Vagina (tissue), 2 donors: ENCODE data around the gene ATP5F1A.
"Not testable (repeated sequence)": the region's sequence is repeated elsewhere in the genome, so short reads cannot be mapped to it uniquely, and the experiment has no call there.

Source experiments
- POLR2A ChIP-seq, 2 donors: fragments of 450-650 bp; IDR thresholded peaks; one replicate each; pipeline ENCODE4 v1.6.1; 2017; ENCODE audit warnings: antibody characterized with exemption in 2 of 2, mild to moderate bottlenecking in 2 of 2, moderate library complexity in 2 of 2
- POLR2AphosphoS5 ChIP-seq, 2 donors: sonication (generic); formaldehyde crosslinking; IDR thresholded peaks; one replicate each; pipeline ENCODE4 v1.9.0; 2017; ENCODE audit warnings: antibody characterized with exemption in 2 of 2, mild to moderate bottlenecking in 2 of 2, low read depth in 1 of 2; ENCODE audit not compliant: insufficient read depth in 1 of 2
- TF ChIP-seq, protein P1 (sequence below), 3 experiments: fragments of 450-650 bp in 2 of 3; fragments of 200-600 bp in 1 of 3; sonication (generic) in 1 of 3; IDR thresholded peaks; one replicate each; pipeline ENCODE4 v1.5.1; 2017 to 2019; ENCODE audit warnings: antibody characterized with exemption in 3 of 3, mild to moderate bottlenecking in 2 of 3, moderate library complexity in 2 of 3

DNA sequence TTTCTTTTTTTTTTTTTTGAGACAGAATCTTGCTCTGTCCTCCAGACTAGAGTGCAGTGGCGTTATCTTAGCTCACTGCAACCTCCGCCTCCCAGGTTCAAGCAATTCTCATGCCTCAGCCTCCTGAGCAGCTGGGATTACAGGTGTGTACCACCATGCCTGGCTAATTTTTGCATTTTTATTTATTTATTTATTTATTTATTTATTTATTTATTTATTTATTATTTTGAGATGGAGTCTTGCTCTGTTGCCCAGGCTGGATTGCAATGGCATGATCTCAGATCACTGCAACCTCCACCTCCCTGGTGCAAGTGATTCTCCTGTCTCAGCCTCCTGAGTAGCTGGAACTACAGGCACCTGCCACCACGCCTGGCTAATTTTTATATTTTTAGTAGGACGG lies 28.5 kb upstream of the ATP5F1A start:
- TF ChIP-seq POLR2A (IDR thresholded peaks at IDR 0.05); POLR2AphosphoS5 (IDR thresholded peaks at IDR 0.05; ENCODE audit: insufficient read depth in 1 of 2, low read depth in 1 of 2): not testable (repeated sequence)
- TF ChIP-seq, protein P1, sequence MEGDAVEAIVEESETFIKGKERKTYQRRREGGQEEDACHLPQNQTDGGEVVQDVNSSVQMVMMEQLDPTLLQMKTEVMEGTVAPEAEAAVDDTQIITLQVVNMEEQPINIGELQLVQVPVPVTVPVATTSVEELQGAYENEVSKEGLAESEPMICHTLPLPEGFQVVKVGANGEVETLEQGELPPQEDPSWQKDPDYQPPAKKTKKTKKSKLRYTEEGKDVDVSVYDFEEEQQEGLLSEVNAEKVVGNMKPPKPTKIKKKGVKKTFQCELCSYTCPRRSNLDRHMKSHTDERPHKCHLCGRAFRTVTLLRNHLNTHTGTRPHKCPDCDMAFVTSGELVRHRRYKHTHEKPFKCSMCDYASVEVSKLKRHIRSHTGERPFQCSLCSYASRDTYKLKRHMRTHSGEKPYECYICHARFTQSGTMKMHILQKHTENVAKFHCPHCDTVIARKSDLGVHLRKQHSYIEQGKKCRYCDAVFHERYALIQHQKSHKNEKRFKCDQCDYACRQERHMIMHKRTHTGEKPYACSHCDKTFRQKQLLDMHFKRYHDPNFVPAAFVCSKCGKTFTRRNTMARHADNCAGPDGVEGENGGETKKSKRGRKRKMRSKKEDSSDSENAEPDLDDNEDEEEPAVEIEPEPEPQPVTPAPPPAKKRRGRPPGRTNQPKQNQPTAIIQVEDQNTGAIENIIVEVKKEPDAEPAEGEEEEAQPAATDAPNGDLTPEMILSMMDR (IDR thresholded peaks at IDR 0.05): not testable (repeated sequence)
